GM19193 (cell line): ENCODE measurements around the gene APCDD1L.

ENCODE experiments used
- POLR2A ChIP-seq: IDR thresholded peaks from 4 replicates; pipeline ENCODE4 v1.6.1; 2011; ENCODE audit not compliant: insufficient read depth, insufficient read length; ENCODE audit errors: extremely low read depth

The APCDD1L gene

DNA sequence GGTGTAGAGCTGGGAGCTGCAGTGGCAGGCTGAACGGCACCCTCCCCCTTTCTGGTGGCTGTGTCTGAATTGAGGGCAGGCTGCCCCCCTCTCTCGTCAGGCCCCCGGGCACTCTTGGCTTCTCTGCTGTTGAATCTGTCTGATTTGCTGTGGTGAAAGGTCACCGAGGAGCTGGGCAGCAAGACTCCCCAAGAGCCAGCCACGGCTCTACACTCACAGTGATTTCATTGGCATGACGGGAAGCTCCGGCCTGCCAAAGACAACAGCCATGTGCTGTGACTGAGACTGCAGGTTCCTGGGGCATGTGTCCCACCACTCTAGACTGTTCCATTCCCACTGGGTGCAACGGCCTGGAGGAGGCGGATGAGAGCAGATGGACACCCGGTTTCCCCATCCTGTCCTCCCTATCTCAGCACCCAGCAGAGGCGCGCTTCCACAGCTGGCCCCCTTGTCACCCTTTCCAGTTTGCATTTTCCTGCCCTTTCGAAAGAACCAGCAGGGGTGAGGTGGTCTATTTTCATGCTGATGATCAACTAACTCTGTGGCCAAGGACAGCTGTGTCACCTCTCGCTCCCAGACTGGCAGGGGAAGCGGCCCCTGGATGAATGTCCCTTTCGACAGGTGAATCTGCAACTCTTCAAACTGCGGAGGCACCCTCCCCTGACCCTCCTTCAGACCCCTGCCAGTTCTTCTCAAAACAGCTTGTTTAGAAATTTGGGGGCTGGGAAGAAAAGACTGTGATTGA is 2.2 kb downstream of the APCDD1L start:
- TF ChIP-seq POLR2A: no peak

DNA sequence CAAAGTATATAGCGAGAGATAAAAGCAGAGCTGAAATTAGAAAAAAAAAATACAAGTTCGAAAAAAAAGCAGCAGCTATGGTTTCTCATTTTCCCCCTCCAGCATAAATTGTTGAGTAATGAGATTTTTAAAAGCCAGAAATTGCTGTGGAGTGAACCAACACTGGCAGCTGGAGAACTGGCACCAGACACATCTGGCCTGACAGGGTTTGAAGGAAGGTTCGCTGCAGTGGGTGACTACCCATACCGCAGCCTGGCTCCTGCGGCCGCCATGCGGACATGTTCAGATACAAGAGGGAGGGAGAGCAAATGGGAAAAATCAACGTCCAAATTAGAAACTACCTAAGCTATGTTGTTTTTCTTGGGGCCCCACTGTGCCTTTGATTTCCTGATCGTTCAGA is 3.3 kb downstream of the APCDD1L start:
- no peak for TF ChIP-seq POLR2A

DNA sequence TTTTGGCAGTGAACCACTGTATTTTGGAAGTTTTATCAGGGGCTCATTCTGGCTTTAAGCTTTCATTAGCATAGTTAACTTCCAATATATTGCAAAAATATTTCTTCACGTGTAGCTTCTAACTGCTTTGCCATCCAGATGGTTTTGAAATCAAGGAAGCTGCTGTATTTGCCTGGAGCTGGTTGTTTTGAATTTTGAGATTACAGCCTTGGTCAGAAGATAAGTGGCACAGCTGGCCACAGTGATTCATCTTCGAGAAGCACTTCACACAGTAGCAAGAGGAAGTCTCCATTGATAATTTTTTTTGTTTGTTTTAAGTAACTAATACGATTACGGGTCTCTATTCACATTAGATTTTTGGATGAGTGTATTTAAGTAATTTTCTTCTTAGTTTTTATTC is 3.8 kb downstream of the APCDD1L start:
- no peak for TF ChIP-seq POLR2A

DNA sequence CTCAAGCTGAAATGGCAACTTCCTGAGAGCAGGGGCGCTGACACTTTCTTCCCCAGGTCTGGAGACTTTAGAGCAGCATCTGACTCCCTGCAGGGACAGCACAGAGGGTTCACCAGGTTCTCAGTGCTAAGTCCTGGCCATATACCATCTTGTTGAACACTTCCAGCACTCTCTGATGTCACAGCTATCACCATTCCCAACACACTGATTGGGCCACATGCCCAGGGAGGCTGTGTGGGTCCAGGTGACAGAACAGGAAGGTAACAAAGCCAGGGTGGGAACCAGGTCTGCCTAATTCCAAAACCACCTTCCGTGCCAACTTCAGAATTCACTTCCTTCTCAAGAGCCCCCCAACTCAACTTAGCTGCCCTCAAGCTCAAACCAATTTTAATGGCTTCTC is 4.3 kb downstream of the APCDD1L start:
- no peak for TF ChIP-seq POLR2A

DNA sequence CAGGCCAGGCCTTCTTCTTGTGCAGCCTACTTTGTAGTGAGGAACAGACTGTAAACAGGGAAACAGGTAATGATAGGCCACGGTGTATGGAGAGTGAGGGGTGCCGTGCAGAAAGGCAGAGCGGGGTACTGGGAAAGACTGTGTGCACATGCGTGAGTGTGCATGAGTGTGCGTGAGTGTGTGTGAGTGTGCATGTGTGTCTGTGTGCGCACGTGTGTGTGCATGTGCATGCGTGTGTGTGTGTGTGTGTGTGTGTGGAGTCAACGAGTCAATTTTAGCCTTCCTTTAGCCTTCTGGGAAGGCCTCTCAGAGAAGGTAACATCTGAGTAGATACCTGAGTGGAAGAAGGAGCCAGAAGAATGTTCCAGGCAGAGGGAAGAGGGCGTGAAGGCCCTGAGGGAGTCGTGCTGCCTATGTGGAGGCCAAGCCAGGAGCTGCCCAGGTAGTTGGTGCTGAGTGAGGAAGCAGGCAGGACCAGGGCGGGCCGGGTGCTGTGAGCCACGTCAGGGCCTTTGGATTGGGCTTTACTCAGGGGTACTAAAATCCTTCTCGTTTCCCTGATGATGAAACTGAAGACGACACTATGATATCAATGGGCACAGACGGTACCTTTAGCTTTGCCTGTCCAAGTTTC is 6.3 kb downstream of the APCDD1L start:
- TF ChIP-seq POLR2A: no peak

DNA sequence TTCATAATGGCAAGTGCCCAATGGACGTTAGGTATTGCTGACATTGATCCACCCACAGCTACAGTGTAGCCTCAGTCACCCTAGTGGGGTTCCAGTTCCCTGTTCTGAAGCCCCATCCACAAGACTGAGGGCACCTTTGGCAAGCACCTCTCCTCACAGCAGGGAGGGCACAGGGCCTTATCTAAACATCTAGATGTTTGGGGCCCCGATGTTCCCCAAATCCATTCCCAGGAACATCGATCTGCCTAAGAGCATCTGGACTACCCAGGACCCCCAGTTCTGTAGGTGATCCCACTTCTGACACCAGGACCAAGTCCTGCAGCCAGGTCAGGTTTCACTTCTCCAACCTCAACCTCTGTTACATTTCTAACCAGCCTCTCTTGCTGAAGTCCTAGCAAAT is 10.6 kb downstream of the APCDD1L start:
- no peak for TF ChIP-seq POLR2A

DNA sequence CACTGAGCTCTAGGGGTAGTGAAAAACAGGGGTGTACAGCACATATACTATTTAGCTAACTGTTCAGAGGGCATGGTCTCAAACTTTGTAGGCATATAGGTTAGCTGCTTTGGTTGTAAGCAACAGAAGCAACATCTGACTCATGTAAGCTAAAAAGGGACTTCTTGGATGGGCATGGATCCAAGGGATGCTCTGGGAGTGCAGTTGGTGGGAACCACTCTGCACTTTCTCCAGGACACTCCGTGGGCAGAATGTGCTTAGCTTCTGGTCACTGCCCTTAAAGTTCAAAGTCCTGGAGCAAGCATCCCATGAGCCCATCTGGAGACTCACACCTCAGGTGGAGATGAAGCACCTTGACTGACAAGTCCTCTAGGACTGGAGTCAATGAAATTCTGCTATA is 11.5 kb downstream of the APCDD1L start:
- no peak for TF ChIP-seq POLR2A

DNA sequence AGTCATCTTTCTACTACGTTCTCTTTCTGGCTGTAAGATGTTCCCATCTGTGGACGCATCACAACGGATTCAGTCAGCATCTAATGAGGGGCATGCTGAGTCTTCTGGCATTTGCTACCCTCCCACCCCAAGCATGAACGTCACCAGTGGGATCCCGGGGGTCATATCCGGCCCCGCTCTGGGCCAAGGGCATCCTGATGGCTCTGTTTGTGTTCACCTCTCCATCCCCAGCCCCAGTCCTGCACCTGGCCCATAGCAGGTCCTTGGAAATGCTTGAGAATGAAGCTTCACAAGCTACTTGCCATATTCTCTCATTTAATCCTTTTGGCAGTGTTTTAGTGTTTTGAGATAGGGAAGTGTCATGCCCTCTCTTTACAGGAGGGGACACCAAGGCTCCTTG is 14.9 kb downstream of the APCDD1L start:
- no peak for TF ChIP-seq POLR2A

DNA sequence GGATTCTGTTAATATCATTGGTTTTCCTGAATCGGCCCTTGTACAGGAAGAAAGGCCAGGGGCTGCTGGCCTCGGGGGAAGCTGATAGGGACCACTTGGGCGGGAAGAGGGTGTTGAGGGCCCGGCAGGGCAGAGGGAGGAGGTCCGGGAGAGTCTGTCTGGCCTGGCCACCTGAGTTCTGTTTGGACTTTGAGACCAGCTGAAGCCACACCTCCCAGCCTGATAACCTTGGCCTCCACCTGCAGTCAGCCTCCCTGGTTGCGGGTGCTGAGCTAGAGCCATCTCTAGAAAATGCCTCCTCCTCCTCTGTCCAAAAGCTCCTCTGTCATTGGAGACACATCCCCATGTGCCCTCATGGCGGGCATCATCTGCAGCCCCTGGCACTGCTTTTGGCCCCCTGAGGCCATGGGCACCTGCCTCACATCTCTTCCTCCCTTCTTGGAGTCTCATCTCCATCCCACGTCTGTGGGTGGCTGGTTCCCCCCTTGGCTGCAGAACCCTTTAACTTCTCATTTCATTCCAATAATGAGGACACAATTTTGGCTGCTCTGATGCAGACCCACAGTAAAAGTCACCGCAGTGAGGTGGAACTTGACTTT is 16.6 kb downstream of the APCDD1L start:
- no peak for TF ChIP-seq POLR2A

DNA sequence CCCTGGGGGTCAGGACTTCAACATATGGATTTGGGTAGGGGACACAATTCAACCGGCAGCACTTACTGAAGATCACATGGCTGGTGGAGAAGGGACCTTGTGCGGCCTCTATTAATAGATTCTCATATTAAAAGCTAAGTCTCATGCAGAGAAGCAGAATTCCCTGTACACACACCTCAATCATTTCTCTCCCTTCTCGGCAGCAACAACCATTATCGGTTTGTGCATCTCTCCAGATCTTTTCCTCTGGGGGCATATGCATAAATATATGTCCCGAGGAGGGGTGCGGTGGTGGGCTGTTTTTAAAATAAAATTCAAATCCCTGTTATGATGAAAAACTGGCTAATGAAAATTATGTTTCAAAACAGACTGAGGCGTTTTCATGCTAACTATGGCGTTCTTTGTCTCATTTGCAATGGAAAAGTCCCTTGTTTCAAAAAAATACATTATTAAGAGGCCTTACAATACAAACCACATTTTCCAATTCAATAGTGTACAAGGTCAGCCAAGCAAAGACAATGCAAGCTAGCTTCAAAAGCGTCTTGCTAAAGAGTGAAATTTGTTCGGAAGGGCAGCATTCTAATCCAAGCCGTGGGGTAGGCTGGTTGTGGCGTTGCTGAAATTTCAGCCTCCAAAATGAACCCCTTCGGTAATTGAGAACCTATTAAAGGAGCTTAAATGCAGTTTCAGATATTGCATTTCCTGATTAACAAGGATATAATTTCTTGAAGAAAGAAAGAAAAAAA is 17.3 kb downstream of the APCDD1L start:
- no peak for TF ChIP-seq POLR2A

DNA sequence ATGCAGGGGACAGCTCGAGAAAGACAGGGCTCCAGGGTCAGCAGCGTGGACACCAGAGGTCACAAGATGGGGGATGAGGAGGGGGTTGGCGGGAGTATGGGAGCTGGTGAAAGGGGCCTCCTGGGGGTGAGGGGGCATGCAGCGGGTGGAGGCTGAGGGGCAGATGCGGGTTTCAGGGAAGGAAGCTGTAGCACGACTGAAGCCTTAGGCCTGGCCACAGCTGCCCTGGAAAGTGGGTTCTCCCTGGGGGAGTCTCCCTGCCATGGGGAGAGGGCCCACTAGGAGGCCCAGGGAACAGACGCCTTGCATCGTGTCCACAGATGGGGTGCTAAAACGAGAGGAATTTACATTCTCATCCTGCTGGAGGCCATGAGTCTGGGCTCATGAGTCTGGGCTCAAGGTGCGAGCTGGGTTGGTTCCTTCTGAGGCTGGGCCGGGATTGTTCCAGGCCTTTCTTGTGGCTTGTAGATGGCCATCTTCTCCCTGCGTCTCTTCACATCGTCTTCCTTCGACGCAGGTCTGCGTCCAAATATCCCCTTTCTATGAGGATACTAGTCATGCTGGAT is 18.0 kb downstream of the APCDD1L start:
- no peak for TF ChIP-seq POLR2A

DNA sequence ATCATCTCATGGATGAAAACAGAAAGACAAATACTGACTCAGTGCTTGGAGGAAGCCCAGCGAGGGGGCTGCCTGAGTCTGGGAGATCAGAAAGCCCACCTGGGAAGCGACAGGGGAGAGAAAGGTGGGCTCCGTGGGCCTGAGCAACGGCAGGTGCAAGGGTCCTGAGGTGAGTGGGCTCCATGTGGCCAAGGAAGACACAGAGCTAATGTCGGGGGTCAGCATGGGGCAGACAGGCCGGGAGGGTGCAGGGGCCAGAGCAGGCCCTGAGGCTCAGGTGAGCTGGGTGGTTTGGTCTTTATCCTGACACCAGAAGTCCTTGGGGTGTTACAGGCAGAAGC is 18.8 kb downstream of the APCDD1L start:
- no peak for TF ChIP-seq POLR2A

DNA sequence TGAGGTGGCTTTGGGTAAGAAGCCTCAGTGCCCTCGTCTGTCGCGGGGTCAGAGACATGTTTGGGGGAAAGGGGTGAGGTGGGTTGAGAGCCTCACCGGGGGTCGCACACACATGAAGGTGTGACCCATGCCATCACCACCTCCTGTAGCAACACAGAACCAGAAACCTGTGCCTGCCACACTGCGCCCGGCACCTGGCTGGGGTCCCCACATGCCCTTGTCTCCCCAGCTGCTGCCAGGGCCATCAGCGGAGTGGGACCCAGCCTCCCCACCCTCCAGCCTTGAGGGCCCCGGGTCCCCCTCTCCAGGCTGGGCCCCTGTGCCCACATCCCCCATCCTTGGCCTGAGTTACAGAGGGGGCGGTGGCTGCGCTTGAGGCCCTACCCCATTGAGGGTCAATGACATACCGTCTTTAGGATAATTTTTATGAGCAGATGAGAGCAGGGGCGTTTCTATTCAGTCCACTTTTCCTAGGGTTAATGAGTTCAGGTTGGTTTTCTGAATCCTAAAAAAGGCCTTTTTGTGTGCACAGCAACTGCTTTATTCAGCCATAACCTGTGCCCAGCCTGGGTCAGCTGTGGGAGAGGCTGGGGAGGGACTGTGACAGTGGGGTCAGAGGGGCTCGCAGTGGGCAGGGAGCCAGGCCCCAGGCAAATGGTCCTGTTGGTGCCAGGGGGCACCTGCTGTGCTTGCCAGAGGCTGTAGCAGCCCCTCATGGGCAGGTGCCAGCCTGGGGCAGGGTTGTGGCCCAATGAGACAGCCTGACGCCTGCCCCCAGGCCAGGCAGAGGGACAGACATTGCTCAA is 19.4 kb downstream of the APCDD1L start:
- TF ChIP-seq POLR2A: no peak

DNA sequence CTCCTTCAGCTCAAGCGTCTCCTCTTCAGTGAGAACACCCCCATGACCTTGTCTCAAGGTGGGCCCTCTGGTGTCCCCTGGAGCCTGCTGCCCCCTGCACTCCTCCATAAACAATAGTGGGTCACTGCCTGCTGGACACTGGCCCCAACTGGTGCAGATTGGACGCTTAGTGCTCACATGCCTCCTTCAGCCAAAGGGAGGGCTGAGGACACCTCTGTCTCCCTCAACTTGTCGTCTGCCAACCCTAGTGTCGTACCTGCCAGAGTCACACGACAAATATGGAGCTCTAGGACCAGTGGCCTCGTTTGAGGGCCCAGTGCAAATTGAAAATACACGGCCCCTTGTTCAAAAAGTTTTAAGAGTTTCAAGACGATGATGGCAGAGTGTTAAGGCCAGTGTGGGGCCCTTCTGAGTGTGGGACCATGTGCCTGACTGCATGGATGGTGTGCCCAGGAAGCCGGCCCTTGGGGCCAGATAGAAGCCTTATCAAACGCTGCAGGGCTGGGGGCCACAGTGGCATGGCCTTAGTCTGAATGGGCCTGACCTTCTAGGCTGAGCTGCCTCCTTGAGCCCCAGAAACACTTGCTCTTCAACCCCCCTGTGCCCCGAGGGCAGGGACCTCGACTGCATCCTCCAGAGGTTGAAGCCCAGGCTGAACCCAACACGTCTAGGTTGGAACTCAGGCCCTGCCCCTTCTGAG is 20.1 kb downstream of the APCDD1L start:
- no peak for TF ChIP-seq POLR2A

DNA sequence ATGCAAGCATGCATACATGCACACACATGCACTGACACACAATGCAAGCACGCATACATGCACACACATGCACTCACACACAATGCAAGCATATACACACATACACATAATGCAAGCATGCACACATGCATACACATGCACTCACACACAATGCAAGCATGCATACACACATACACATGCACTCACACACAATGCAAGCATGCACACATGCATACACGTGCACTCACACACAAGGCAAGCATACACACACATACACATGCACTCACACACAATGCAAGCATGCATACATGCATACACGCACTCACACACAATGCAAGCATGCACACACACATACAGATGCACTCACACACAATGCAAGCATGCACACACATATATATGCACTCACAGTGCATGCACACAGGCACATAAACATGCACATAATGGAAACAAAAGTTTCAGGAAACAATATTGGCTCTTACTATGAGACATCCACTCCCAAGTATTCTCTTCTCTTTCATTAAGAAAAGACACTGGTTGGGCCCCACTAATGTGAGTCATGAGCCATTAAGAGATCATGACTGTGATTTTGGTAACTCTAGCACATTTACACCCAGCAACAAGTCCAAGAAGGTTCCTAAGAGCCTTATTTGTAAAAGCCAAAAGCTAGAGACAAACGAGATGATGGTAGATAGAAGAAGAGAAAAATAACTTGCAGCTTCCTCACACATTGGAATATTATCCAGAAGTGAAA is 22.2 kb downstream of the APCDD1L start:
- TF ChIP-seq POLR2A: no peak
